ENCODE data around the gene CEP83. TPM values are rescaled to one million over a fixed set of nuclear protein-coding genes. Genes with fewer than 3 reads are reported as not detected.

The CEP83 gene
- total RNA-seq, 1 donor, result 9.8 TPM

GRCh38 chr12:94435511-94435927 is 24.1 kb downstream of the CEP83 start:
- Histone ChIP-seq H3K9me3 (ENCODE audit: low read depth, low read length) (no peaks in the 10 kb centered on the region), H3K4me2 (ENCODE audit: insufficient read depth, low read length) (peak overlapping the region; percentile 48), H3K27ac (ENCODE audit: low read depth, low read length) (no peak overlapping the region), H4K20me1 (ENCODE audit: insufficient read depth, low read length) (peaks cover 3% of the 10 kb centered on the region), H2AFZ (ENCODE audit: low read length) (peak overlapping the region; percentile 53), H3K36me3 (ENCODE audit: insufficient read depth, low read length) (no peaks in the 10 kb centered on the region), H3K4me1 (ENCODE audit: insufficient read depth, low read length) (no peaks in the 10 kb centered on the region), H3K79me2 (ENCODE audit: insufficient read depth, low read length) (peaks cover 47% of the 10 kb centered on the region), H3K4me3 (ENCODE audit: insufficient read depth, low read length) (peak overlapping the region; percentile 22), H3K27me3 (ENCODE audit: insufficient read depth, low read length) (no peaks in the 10 kb centered on the region)
- TF ChIP-seq, protein P1, sequence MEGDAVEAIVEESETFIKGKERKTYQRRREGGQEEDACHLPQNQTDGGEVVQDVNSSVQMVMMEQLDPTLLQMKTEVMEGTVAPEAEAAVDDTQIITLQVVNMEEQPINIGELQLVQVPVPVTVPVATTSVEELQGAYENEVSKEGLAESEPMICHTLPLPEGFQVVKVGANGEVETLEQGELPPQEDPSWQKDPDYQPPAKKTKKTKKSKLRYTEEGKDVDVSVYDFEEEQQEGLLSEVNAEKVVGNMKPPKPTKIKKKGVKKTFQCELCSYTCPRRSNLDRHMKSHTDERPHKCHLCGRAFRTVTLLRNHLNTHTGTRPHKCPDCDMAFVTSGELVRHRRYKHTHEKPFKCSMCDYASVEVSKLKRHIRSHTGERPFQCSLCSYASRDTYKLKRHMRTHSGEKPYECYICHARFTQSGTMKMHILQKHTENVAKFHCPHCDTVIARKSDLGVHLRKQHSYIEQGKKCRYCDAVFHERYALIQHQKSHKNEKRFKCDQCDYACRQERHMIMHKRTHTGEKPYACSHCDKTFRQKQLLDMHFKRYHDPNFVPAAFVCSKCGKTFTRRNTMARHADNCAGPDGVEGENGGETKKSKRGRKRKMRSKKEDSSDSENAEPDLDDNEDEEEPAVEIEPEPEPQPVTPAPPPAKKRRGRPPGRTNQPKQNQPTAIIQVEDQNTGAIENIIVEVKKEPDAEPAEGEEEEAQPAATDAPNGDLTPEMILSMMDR (IDR thresholded peaks at IDR 0.05; ENCODE audit: extremely low read depth, low read depth, low read length), result no peak
- DNase-seq (ENCODE audit: insufficient read length, low spot score, missing footprints), result no peak

DNA sequence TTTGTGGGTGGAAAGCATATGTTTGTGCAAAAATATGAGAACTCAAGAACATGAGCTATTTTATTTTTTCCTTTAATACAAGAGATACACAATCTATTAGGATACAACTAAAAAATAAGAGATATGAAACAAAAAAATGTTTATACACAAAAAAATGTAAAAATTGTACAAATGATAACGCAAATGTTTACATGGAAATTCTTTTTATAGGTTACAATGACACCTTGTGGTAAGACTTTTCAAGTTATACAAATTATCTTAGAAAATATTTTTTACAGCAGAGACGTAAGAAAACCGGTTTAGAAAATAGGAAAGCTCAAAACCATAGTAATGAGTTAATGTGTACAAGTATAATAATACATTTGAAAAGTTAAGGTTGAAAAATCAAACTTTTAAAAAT is 25.5 kb downstream of the CEP83 start:
- peak; percentile 5 for DNase-seq (ENCODE audit: insufficient read length, low spot score, missing footprints)
- no peak overlapping the region for H2AFZ ChIP-seq (ENCODE audit: low read length)
- no peaks in the 10 kb centered on the region for H3K27me3 ChIP-seq (ENCODE audit: insufficient read depth, low read length)
- peaks cover 6% of the 10 kb centered on the region for H4K20me1 ChIP-seq (ENCODE audit: insufficient read depth, low read length)
- H3K27ac ChIP-seq (ENCODE audit: low read depth, low read length), result no peak overlapping the region
- H3K36me3 ChIP-seq (ENCODE audit: insufficient read depth, low read length), result no peaks in the 10 kb centered on the region
- H3K9me3 ChIP-seq (ENCODE audit: low read depth, low read length), result peaks cover 5% of the 10 kb centered on the region
- H3K4me3 ChIP-seq (ENCODE audit: insufficient read depth, low read length), result no peak overlapping the region
- no peaks in the 10 kb centered on the region for H3K4me1 ChIP-seq (ENCODE audit: insufficient read depth, low read length)
- H3K4me2 ChIP-seq (ENCODE audit: insufficient read depth, low read length), result no peak overlapping the region
- TF ChIP-seq, protein P1 (IDR thresholded peaks at IDR 0.05; ENCODE audit: extremely low read depth, low read depth, low read length), result peak; percentile 12
- peaks cover 47% of the 10 kb centered on the region for H3K79me2 ChIP-seq (ENCODE audit: insufficient read depth, low read length)

GRCh38 chr12:94433744-94434143 is 25.9 kb downstream of the CEP83 start:
- Histone ChIP-seq H3K9me3 (ENCODE audit: low read depth, low read length) (peaks cover 5% of the 10 kb centered on the region), H3K4me2 (ENCODE audit: insufficient read depth, low read length) (no peak overlapping the region), H3K4me3 (ENCODE audit: insufficient read depth, low read length) (no peak overlapping the region), H3K4me1 (ENCODE audit: insufficient read depth, low read length) (no peaks in the 10 kb centered on the region), H4K20me1 (ENCODE audit: insufficient read depth, low read length) (peaks cover 9% of the 10 kb centered on the region), H3K27me3 (ENCODE audit: insufficient read depth, low read length) (no peaks in the 10 kb centered on the region), H3K27ac (ENCODE audit: low read depth, low read length) (no peak overlapping the region), H3K36me3 (ENCODE audit: insufficient read depth, low read length) (no peaks in the 10 kb centered on the region), H3K79me2 (ENCODE audit: insufficient read depth, low read length) (peaks cover 44% of the 10 kb centered on the region), H2AFZ (ENCODE audit: low read length) (no peak overlapping the region)
- DNase-seq (ENCODE audit: insufficient read length, low spot score, missing footprints), result no peak
- TF ChIP-seq, protein P1 (IDR thresholded peaks at IDR 0.05; ENCODE audit: extremely low read depth, low read depth, low read length), result no peak

GRCh38 chr12:94430304-94430703 is 29.4 kb downstream of the CEP83 start:
- Histone ChIP-seq H3K4me3 (ENCODE audit: insufficient read depth, low read length) (no peak overlapping the region), H3K9me3 (ENCODE audit: low read depth, low read length) (peaks cover 5% of the 10 kb centered on the region), H2AFZ (ENCODE audit: low read length) (no peak overlapping the region), H3K79me2 (ENCODE audit: insufficient read depth, low read length) (peaks cover 28% of the 10 kb centered on the region), H4K20me1 (ENCODE audit: insufficient read depth, low read length) (peaks cover 6% of the 10 kb centered on the region), H3K4me2 (ENCODE audit: insufficient read depth, low read length) (no peak overlapping the region), H3K27me3 (ENCODE audit: insufficient read depth, low read length) (no peaks in the 10 kb centered on the region), H3K4me1 (ENCODE audit: insufficient read depth, low read length) (peaks cover 8% of the 10 kb centered on the region), H3K36me3 (ENCODE audit: insufficient read depth, low read length) (no peaks in the 10 kb centered on the region), H3K27ac (ENCODE audit: low read depth, low read length) (no peak overlapping the region)
- DNase-seq (ENCODE audit: insufficient read length, low spot score, missing footprints), result no peak
- TF ChIP-seq, protein P1 (IDR thresholded peaks at IDR 0.05; ENCODE audit: extremely low read depth, low read depth, low read length), result no peak
